ENCODE results near the gene ZFHX2. TPM values are rescaled to one million over a fixed set of nuclear protein-coding genes. Genes with fewer than 3 reads are reported as not detected.

Gene ZFHX2
- total and polyA plus RNA-seq, 3 donors from 2014 or later, result 9.2 to 34.3 (median 21.2) TPM

DNA sequence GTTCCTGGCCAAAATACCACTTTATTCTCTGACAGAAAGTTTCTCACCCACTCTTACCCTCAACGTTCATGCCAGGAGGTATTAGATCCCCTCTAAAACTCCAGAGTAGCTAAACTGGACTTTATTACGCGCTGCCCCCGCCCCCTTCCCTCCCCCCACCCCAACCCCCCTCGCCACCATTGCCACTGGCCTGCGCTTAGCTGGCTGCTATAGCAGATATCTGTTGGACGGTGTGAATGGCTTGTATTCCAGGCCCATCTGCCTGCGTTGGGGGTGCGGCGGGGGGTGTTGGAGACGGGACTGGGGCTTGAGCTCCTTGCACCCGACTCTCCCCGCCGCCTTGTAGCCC is 3.9 kb upstream of the ZFHX2 start:
- no peaks in the 10 kb centered on the region for H3K27me3 ChIP-seq
- no peak for DNase-seq
- peak overlapping the region; percentile 92 to 93 for H3K27ac ChIP-seq
- H3K4me1 ChIP-seq, result peaks cover 17% of the 10 kb centered on the region
- no peaks in the 10 kb centered on the region for H3K9me3 ChIP-seq
- H3K36me3 ChIP-seq (ENCODE audit: low read depth, missing control alignments), result no peaks in the 10 kb centered on the region
- TF ChIP-seq POLR2A (IDR thresholded peaks at IDR 0.05), result no peak
- TF ChIP-seq, protein P1, sequence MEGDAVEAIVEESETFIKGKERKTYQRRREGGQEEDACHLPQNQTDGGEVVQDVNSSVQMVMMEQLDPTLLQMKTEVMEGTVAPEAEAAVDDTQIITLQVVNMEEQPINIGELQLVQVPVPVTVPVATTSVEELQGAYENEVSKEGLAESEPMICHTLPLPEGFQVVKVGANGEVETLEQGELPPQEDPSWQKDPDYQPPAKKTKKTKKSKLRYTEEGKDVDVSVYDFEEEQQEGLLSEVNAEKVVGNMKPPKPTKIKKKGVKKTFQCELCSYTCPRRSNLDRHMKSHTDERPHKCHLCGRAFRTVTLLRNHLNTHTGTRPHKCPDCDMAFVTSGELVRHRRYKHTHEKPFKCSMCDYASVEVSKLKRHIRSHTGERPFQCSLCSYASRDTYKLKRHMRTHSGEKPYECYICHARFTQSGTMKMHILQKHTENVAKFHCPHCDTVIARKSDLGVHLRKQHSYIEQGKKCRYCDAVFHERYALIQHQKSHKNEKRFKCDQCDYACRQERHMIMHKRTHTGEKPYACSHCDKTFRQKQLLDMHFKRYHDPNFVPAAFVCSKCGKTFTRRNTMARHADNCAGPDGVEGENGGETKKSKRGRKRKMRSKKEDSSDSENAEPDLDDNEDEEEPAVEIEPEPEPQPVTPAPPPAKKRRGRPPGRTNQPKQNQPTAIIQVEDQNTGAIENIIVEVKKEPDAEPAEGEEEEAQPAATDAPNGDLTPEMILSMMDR (IDR thresholded peaks at IDR 0.05), result no peak
- intact Hi-C loops (cut with DNase I; ENCODE audit: low total_unique reads), result no loop called here
- 1 to 2% methylated on average over 10 to 13 of the region's 14 CpGs for WGBS, 2 donors
- peak overlapping the region; percentile 79 to 89 for H3K4me3 ChIP-seq

DNA sequence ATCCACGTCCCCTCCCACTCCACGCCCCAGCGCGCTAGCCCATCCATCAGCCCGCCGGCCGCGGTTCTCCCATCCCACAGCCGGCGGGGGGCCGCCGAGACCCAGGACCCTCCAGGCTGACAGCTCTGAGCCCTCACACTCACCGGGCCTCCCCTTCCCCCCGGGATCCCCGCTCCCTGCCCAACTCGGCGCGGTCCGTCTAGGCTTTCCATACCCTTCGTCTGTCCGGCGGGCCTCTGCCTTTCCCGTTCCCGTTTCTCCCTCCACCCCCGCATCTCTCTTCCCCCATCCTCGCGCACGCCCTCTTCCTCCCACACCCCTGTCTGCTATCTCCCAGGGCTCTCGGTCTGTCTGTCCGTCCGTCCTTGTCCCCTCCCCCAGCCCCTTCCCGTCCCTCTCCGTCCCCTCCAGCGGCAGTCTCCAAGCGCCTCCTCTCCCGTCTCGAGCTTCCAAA is 726 bp downstream of the ZFHX2 start:
- H3K27me3 ChIP-seq, result no peaks in the 10 kb centered on the region
- H3K27ac ChIP-seq, result peak overlapping the region in 1 of 2 donors; percentile 45
- no peak for DNase-seq
- H3K4me3 ChIP-seq, result peak overlapping the region; percentile 53 to 60
- no peak for TF ChIP-seq POLR2A (IDR thresholded peaks at IDR 0.05)
- peaks cover 14% of the 10 kb centered on the region for H3K4me1 ChIP-seq
- intact Hi-C loops (cut with DNase I; ENCODE audit: low total_unique reads), result no loop called here
- WGBS, 2 donors, result 0 to 1% methylated on average over 24 to 37 of the region's 37 CpGs
- no peaks in the 10 kb centered on the region for H3K36me3 ChIP-seq (ENCODE audit: low read depth, missing control alignments)
- H3K9me3 ChIP-seq, result no peaks in the 10 kb centered on the region

DNA sequence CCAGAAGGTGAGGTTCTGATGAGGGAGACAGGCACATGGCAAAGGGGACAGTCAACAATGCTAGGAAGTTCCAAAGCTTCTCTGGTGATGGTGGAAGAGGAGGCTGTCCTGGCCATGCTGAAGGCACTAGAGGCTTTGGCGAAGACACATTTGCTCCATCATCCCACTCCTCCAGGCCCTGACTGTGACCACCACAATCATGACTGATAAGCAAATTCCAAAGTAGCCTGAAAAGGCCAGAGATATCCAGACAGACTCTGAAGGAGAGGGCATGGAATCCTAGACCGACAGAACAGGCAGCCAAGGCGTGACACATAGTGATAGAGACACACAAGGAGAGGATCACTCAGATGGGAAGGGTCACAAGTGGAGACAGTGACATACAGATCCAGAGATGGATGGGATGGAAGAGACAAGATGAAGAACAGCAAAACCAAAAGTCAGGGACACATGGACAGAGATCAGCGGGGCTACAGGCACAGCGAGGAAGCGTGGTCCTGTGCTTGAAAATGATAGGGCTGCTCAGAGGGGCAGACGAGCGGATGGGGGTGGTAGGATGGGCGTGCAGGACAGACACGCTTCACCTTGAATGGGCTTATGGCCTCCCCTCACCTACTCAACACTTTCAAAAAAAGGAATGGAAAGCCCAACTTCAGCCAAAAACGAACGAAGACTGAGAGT is 1.3 kb downstream of the ZFHX2 start:
- Histone ChIP-seq H3K27me3 (no peaks in the 10 kb centered on the region), H3K4me1 (peaks cover 14% of the 10 kb centered on the region), H3K36me3 (ENCODE audit: low read depth, missing control alignments) (no peaks in the 10 kb centered on the region), H3K9me3 (no peaks in the 10 kb centered on the region), H3K4me3 (peak overlapping the region; percentile 53 to 60), H3K27ac (no peak overlapping the region)
- TF ChIP-seq POLR2A (IDR thresholded peaks at IDR 0.05), result no peak
- TF ChIP-seq, protein P1 (IDR thresholded peaks at IDR 0.05), result no peak
- 29 to 30% methylated on average over 12 of the region's 12 CpGs for WGBS, 2 donors
- intact Hi-C loops (cut with DNase I; ENCODE audit: low total_unique reads), result no loop called here
- no peak for DNase-seq

DNA sequence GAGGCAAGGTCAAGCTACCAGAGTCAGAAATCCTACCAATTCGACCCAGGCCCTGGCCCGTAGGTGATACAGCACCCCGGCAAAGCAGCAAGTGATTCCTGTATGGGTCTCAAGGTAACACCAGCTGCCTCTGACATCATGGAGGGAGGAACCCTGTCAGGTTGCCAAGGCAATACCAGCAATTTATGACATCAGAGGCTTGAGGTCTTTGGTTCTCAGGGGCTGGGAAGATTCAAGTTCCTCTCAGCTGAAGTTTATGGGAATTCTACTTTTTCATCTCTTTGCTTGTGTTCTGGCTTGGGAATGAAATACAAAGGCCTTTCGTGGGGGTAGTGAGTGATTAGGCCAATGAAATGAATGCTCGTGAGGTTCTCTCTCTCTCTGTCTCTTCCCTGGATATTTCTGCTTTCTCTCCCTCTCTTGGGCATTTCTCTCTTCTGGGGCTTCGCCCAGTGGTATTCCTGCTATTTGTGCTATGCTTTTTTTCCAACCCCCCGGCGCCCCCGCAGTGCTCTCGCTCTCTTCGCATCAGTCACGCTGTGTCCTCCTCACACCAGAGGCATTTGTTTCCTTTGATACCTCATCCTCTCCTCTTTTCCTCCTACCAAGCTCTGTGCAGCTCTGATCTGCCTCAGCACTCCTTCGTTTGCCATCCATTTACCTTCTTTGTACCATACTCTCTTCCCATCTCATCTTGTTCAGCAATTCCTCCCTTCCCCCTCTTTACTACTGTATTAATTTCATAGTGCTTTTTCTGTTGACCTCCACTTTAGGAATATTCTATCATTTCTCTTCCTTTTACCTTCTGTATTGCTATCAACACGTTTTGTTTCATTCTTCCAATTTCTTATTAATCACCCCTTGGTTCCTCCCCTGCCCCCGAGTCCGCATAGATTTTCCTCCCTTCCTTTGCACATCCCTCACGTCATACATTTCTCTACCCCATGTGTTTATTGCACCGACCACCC is 2.9 kb downstream of the ZFHX2 start:
- Histone ChIP-seq H3K27ac (no peak overlapping the region), H3K27me3 (no peaks in the 10 kb centered on the region), H3K9me3 (no peaks in the 10 kb centered on the region), H3K36me3 (ENCODE audit: low read depth, missing control alignments) (no peaks in the 10 kb centered on the region), H3K4me3 (no peak overlapping the region), H3K4me1 (peaks cover 11% of the 10 kb centered on the region)
- WGBS, 2 donors, result 65 to 68% methylated on average over 18 of the region's 18 CpGs
- no peak for DNase-seq
- TF ChIP-seq POLR2A (IDR thresholded peaks at IDR 0.05), result no peak
- TF ChIP-seq, protein P1 (IDR thresholded peaks at IDR 0.05), result no peak
- intact Hi-C loops (cut with DNase I; ENCODE audit: low total_unique reads), result loop anchor here (10.0 kb wide), 1 partner anchor 64 kb away; no protein-coding TSS in a partner anchor

DNA sequence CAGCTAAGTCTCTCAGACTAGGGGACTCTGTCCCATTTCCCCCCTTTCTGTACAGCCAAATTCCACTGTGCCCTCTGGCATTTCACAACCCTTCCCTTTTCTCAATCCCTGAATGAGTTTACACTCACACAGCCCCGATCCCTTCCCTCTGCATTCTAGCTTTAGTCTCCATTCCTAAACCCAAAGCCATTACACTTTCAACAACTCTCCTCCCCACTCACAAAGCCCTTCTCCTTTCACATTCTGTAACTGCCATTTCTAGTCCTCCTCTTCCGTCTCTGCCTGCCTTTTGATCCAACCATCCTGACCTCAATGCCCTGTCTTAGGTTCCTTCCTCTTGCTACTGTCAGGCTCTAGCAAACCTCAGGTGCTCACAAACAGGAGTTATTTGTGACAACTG is 3.6 kb downstream of the ZFHX2 start:
- no peak overlapping the region for H3K27ac ChIP-seq
- no peak overlapping the region for H3K4me3 ChIP-seq
- DNase-seq, result no peak
- intact Hi-C loops (cut with DNase I; ENCODE audit: low total_unique reads), result loop anchor here (10.0 kb wide), 1 partner anchor 63 kb away; no protein-coding TSS in a partner anchor
- no peaks in the 10 kb centered on the region for H3K9me3 ChIP-seq
- H3K27me3 ChIP-seq, result no peaks in the 10 kb centered on the region
- no peak for TF ChIP-seq POLR2A (IDR thresholded peaks at IDR 0.05)
- TF ChIP-seq, protein P1 (IDR thresholded peaks at IDR 0.05), result no peak
- H3K4me1 ChIP-seq, result peaks cover 11% of the 10 kb centered on the region
- H3K36me3 ChIP-seq (ENCODE audit: low read depth, missing control alignments), result no peaks in the 10 kb centered on the region
- 92 to 93% methylated on average over 2 of the region's 2 CpGs for WGBS, 2 donors

All from testis (tissue), 3 donors.